ENCODE data around the gene PAAF1. TPM values are rescaled to one million over a fixed set of nuclear protein-coding genes. Genes with fewer than 3 reads are reported as not detected.

The PAAF1 gene
- total and polyA plus RNA-seq, 2 donors (not counting 1 experiment from before 2014, with no cell fraction given) = 9.2 to 17.5 TPM

DNA sequence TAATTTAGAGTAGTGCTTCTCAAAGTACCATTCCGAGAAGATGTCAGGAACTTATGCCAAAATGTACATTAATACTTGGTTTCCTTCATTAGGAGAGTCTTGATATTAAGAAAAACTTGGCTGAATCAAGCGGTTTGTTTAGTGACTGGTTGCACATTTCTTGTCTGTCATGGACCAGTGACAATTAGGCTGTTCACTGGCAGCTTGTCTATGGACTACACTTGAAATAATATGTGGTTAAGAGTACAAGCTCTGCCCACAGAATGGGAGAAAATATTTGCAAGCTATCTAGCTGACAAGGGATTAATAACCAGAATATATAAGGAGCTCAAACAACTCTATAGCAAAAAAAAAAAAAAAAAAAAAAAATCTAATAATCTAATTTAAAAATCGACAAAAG is 24.8 kb upstream of the PAAF1 start:
- H3K36me3 ChIP-seq (ENCODE audit: control insufficient read depth, insufficient read depth, low read length) = no peaks in the 10 kb centered on the region
- H3K4me3 ChIP-seq (replicated peaks in 1 of 4; ENCODE audit: control extremely low read depth in 1 of 4, insufficient read depth in 1 of 4, low read depth in 3 of 4, low read length in 4 of 4) = no peak overlapping the region
- H3K4me1 ChIP-seq (ENCODE audit: control insufficient read depth, extremely low read depth, insufficient read depth, low read length) = no peaks in the 10 kb centered on the region
- no peak for DNase-seq (ENCODE audit: low read depth in 2 of 2)
- TF ChIP-seq, protein P1, sequence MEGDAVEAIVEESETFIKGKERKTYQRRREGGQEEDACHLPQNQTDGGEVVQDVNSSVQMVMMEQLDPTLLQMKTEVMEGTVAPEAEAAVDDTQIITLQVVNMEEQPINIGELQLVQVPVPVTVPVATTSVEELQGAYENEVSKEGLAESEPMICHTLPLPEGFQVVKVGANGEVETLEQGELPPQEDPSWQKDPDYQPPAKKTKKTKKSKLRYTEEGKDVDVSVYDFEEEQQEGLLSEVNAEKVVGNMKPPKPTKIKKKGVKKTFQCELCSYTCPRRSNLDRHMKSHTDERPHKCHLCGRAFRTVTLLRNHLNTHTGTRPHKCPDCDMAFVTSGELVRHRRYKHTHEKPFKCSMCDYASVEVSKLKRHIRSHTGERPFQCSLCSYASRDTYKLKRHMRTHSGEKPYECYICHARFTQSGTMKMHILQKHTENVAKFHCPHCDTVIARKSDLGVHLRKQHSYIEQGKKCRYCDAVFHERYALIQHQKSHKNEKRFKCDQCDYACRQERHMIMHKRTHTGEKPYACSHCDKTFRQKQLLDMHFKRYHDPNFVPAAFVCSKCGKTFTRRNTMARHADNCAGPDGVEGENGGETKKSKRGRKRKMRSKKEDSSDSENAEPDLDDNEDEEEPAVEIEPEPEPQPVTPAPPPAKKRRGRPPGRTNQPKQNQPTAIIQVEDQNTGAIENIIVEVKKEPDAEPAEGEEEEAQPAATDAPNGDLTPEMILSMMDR (conservative IDR thresholded peaks at IDR 0.05 in 1 of 2, IDR thresholded peaks at IDR 0.05 in 1 of 2; ENCODE audit: low read depth in 1 of 2, low read length in 2 of 2) = no peak
- no peak for TF ChIP-seq EZH2 (IDR thresholded peaks at IDR 0.05; ENCODE audit: low read length, missing control alignments)
- no peak overlapping the region for H3K27ac ChIP-seq (ENCODE audit: insufficient read depth, low read length)
- no peak overlapping the region for H3K4me2 ChIP-seq (ENCODE audit: extremely low read depth, insufficient read depth, low read length)
- H3K9me3 ChIP-seq (ENCODE audit: control insufficient read depth, insufficient read depth, low read depth, low read length) = no peaks in the 10 kb centered on the region
- H2AFZ ChIP-seq (ENCODE audit: low read length) = no peak overlapping the region
- no peak overlapping the region for H3K9ac ChIP-seq (ENCODE audit: insufficient read depth, low read length)
- no peaks in the 10 kb centered on the region for H3K79me2 ChIP-seq (ENCODE audit: control insufficient read depth, insufficient read depth, low read length)
- H4K20me1 ChIP-seq (ENCODE audit: control insufficient read depth, extremely low read depth, insufficient read depth, low read length) = no peaks in the 10 kb centered on the region
- no peaks in the 10 kb centered on the region for H3K27me3 ChIP-seq (ENCODE audit: control insufficient read depth, insufficient read depth, low read length)

DNA sequence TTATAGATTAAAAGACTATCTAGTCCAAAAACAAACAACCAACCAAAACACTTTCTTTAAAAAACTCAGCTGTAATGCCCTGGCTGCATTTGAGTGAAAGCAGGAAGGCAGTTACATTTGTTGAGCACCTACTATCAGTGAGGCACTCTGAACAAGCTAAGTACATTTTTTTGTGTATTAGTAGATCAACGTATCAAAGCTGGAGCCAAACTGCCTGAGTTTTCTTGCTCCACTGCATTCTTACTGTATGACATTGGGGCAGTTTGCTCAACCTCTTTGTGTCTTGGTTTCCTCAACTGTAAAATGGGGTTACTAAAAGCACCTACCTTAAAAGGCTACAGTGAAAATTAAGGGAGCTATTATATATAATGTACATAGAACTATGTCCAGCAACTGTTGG is 22.1 kb upstream of the PAAF1 start:
- Histone ChIP-seq H3K36me3 (ENCODE audit: control insufficient read depth, insufficient read depth, low read length) (no peaks in the 10 kb centered on the region), H3K4me2 (ENCODE audit: extremely low read depth, insufficient read depth, low read length) (no peak overlapping the region), H2AFZ (ENCODE audit: low read length) (no peak overlapping the region), H3K27me3 (ENCODE audit: control insufficient read depth, insufficient read depth, low read length) (no peaks in the 10 kb centered on the region), H4K20me1 (ENCODE audit: control insufficient read depth, extremely low read depth, insufficient read depth, low read length) (no peaks in the 10 kb centered on the region), H3K9me3 (ENCODE audit: control insufficient read depth, insufficient read depth, low read depth, low read length) (no peaks in the 10 kb centered on the region), H3K79me2 (ENCODE audit: control insufficient read depth, insufficient read depth, low read length) (no peaks in the 10 kb centered on the region), H3K27ac (ENCODE audit: insufficient read depth, low read length) (no peak overlapping the region), H3K9ac (ENCODE audit: insufficient read depth, low read length) (no peak overlapping the region), H3K4me1 (ENCODE audit: control insufficient read depth, extremely low read depth, insufficient read depth, low read length) (no peaks in the 10 kb centered on the region), H3K4me3 (replicated peaks in 1 of 4; ENCODE audit: control extremely low read depth in 1 of 4, insufficient read depth in 1 of 4, low read depth in 3 of 4, low read length in 4 of 4) (no peak overlapping the region)
- TF ChIP-seq, protein P1 (conservative IDR thresholded peaks at IDR 0.05 in 1 of 2, IDR thresholded peaks at IDR 0.05 in 1 of 2; ENCODE audit: low read depth in 1 of 2, low read length in 2 of 2) = no peak
- TF ChIP-seq EZH2 (IDR thresholded peaks at IDR 0.05; ENCODE audit: low read length, missing control alignments) = no peak
- peak in 1 of 2 donors; percentile 31 for DNase-seq (ENCODE audit: low read depth in 2 of 2)

DNA sequence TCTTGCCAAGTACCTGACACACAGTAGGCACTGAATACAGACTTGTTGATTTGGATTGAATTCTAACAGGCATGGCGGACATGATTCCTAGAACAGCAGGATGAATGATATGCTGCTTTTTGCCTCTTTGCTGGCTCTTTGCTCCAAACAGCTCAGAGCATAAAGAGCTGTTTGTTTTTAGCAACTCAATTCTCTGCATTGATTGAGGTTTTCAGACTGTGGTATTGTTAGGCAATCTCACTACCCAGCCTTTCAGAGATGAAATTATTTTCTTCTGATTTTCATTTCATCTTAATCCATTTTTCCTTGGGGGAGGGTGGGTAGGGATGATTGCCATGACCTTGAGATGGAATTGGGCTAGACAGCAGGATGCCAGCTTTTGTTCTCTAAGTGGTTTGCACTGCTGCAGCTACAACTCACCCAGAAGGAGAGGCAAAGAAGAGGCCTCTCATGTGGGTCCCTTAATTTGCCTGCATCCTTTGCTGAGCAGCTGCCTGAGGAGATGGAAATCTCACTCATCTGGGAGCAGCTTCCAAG is 20.7 kb upstream of the PAAF1 start:
- DNase-seq (ENCODE audit: low read depth in 2 of 2) = no peak
- Histone ChIP-seq H3K27ac (ENCODE audit: insufficient read depth, low read length) (no peak overlapping the region), H3K79me2 (ENCODE audit: control insufficient read depth, insufficient read depth, low read length) (no peaks in the 10 kb centered on the region), H3K4me3 (replicated peaks in 1 of 4; ENCODE audit: control extremely low read depth in 1 of 4, insufficient read depth in 1 of 4, low read depth in 3 of 4, low read length in 4 of 4) (no peak overlapping the region), H2AFZ (ENCODE audit: low read length) (no peak overlapping the region), H3K4me2 (ENCODE audit: extremely low read depth, insufficient read depth, low read length) (no peak overlapping the region), H3K36me3 (ENCODE audit: control insufficient read depth, insufficient read depth, low read length) (no peaks in the 10 kb centered on the region), H3K27me3 (ENCODE audit: control insufficient read depth, insufficient read depth, low read length) (no peaks in the 10 kb centered on the region), H3K4me1 (ENCODE audit: control insufficient read depth, extremely low read depth, insufficient read depth, low read length) (no peaks in the 10 kb centered on the region), H4K20me1 (ENCODE audit: control insufficient read depth, extremely low read depth, insufficient read depth, low read length) (no peaks in the 10 kb centered on the region), H3K9me3 (ENCODE audit: control insufficient read depth, insufficient read depth, low read depth, low read length) (no peaks in the 10 kb centered on the region), H3K9ac (ENCODE audit: insufficient read depth, low read length) (no peak overlapping the region)
- no peak for TF ChIP-seq EZH2 (IDR thresholded peaks at IDR 0.05; ENCODE audit: low read length, missing control alignments)
- TF ChIP-seq, protein P1 (conservative IDR thresholded peaks at IDR 0.05 in 1 of 2, IDR thresholded peaks at IDR 0.05 in 1 of 2; ENCODE audit: low read depth in 1 of 2, low read length in 2 of 2) = no peak
